SW 1271 (cell line): ENCODE measurements around the gene UTP25.
A peak's percentile ranks its signal among the peaks of the same experiment; 100 is the strongest.
"Not testable (repeated sequence)": the region's sequence is repeated elsewhere in the genome, so short reads cannot be mapped to it uniquely, and the experiment has no call there.

Experiments
- DNase-seq, 2 experiments: peaks; one replicate each; lab custom pipeline; 2025; lab: John Stamatoyannopoulos, UW

UTP25 gene

DNA sequence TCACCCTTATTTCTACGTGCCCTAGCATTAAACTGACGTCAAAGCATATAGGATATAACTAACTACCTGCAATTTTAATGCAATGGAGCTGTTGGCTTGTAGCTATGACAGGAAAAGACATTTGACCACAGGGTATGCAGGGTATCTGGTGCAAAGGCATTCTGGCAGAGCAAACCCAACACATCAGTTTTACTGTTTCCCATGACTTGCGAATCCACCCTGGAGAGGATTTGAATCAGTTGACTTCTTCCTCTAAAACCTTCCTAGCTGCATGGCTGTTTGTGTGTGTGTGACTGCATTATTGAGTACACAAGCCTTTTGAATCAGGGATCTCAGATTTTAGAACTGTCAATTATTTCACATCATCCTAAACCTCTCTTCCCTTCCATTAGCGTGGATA is 68.6 kb downstream of the UTP25 start:
- no peak for DNase-seq

DNA sequence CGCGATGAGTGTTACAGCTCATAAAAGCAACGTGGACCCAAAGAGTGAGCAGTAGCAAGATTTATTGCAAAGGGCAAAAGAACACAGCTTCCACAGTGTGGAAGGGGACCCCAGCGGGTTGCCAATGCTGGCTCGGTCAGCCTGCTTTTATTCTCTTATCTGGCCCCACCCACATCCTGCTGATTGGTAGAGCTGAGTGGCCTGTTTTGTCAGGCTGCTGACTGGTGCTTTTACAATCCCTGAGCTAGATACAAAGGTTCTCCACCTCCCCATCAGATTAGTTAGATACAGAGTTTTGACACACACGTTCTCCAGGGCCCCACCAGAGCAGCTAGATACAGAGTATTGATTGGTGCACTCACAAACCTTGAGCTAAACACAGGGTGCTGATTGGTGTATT is 70.5 kb downstream of the UTP25 start:
- DNase-seq: not testable (repeated sequence)

GRCh38 chr1:209898851-209899250 is 71.1 kb downstream of the UTP25 start:
- not testable (repeated sequence) for DNase-seq

DNA sequence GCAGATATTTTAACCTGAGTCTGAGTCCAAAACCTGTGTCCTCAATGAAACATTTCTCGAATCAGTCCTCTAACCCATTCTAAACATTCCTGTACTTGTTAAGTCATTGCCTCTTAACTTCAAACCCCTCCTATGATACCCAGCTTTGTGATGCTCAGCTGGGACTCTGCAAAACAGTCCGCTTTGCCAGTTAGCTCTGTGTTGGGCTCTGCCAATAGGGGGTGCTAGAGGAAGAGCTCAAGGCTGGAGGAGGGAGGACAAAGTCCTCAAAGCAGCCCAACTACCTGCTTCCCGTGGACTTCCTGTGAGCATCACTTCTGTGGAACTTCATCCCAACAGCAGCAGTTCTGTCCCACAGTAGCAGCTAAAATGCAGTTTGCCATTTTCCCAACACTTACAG is 72.2 kb downstream of the UTP25 start:
- peak in 1 of 2 experiments; percentile 1 for DNase-seq

GRCh38 chr1:209900734-209901133 is 73.0 kb downstream of the UTP25 start:
- peak; percentile 30 to 40 for DNase-seq

DNA sequence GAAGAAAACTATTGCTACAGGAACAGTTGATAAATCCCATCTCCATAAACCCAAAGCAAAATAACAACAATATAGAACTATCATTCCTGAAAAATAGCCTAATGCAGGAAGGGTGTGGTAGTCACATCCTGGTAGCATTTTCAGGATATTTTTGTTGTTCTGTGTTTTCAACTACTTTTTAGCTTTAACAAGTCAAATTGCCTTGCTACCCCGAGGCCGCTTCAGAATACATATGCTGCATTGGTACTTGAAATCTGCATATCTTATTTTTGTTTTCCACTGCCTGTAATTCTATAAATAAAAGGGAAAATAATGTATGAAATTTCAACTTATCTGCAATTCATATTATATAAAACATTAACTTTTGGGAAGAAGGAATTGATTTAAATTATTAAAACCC is 73.4 kb downstream of the UTP25 start:
- DNase-seq: peak in 1 of 2 experiments; percentile 30

DNA sequence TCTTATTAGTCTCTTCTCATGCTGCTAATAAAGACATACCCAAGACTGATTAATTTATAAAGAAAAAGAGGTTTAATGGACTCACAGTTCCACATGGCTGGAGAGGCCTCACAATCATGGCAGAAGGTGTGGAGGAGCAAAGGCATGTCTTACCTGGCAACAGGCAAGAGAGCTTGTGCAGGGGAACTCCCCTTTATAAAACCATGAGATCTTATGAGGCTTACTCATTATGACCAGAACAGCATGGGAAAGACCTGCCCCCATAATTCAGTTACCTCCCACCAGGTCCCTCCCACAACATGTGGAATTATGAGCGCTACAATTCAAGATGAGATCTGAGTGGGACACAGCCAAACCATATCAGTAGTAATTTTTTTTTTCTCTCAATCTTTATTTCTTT is 77.0 kb downstream of the UTP25 start:
- DNase-seq: not testable (repeated sequence)
